GM19025 (cell line): Measurements from ENCODE around the gene SLC34A1.
A peak's percentile ranks its signal among the peaks of the same experiment; 100 is the strongest.

Source experiments
- ATAC-seq: cut with Tn5 transposase; IDR thresholded peaks from one replicate; pipeline ENCODE4 v1.9.1; 2021; ENCODE audit warnings: mild to moderate bottlenecking, low read depth, moderate library complexity; ENCODE audit not compliant: unreplicated experiment

Gene SLC34A1

DNA sequence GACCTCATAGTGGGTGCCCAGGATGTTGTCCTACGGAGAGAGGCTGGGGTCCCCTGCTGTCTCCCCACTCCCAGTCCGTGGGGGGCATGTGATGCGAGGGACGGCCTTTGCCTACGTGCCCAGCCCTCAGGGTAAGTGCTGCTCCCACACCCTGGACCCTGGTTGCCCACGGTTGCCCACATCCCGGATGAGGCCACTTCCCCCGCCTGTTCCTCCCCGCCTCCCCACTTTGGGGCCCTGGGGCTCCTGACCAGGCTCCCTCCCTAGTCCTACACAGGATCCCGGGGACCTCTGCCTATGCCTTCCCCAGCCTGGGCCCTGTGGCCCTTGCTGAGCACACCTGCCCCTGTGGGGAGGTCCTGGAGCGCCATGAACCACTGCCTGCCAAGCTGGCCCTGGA is 1.5 kb downstream of the SLC34A1 start:
- no peak for ATAC-seq

DNA sequence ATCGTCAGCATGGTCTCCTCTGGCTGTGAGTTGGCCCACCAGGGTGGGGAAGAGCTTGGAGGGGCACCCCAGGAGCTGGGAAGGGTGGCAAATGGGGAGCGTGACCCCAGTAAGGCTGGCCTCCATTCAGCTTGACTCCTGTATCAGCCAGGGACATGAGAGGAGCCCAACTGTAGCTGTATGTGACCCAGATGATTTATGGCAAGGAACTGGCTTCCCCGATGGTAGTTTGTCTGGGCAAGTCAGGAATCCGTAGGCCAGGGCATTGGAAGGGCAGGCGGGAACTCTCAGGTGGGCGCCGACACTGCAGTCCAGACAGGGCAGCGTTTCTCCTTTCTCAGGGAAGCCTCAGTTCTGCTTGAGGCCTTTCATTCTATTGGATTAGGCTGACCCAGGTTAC is 2.3 kb downstream of the SLC34A1 start:
- ATAC-seq, result no peak

DNA sequence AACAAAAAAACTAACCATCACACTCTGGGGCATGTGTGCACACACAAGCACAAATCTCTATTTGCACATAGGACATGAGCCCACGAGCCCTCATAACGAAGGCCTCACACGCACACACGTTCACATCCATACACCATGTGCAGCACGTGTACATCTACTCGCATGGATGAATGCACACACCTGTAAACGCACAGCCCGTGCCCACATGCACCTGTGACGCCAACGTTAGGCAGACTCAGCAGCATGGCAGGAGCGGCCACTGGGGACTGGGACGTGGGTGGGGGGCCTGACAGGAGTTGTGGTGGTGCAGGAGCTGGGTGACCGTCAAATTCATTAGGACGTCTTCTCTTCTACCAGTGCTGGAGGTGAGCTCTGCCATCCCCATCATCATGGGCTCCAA is 3.2 kb downstream of the SLC34A1 start:
- no peak for ATAC-seq

DNA sequence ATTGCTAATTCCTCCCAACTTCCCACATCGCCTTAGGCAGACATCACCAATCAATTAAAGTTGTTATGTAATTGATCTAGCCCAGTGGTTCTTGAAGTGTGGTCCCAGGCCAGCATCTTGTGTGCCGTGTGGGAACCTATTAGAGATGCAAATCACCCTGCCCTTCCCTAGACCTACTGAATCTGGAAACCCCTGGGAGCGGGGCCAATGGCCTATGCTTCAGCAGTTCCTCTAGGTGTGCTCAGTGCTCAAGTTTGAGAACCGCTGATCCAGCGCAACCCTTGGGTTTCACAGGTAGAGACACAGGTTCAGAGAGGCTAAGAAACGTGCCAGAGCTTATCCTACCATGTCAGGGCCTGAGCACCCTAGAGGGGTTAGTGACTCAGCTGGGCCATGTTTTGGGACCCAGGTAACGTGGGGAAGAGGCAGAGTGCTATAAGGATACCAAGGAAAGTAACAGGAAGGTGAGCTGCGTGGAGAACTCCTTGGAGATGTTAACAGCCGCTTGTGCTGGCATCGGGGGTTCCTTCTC is 4.4 kb downstream of the SLC34A1 start:
- no peak for ATAC-seq

DNA sequence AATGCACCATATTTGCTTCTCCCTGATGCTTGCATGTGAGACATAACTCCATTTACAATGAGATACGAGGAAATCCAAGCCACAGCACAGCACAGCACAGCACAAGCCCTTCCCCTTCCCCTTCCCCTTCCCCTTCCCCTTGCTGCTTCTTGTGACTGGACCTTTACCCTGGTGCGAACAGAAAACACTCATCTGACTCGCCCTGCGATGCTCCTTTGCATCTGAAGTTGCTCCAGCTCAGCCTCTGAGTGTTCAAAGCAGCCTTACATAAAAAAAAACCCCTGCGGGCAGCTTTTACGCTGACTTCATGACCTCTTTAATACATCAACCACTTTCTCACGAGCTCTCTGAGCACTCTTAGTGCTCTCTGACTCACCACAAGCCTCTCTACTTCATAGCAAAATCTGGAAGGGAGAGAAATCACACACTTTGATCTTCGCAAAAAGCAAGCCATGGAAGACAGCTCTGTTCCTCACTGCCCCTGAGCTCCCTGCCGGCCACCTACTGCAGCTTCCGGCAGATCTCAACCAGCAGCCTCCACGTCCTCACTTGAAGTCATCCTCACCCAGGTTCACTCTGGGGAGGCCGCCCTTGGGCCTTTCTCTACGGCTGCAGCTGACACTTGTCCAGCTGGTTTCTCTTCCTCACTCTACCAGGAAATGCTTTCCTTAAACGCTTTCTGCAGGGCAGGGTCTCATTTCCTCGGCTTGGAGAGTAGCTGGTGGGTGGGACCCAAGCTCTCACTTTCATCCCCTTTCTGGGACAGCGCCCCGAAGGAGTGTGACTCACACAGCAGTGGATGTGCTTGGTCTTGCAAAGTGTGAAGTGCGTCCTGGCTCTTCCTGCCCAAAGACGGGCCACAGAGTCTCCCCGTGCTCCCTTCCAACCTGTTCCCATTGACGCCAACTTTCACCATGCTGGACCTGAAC is 5.3 kb downstream of the SLC34A1 start:
- peak; percentile 56 for ATAC-seq

DNA sequence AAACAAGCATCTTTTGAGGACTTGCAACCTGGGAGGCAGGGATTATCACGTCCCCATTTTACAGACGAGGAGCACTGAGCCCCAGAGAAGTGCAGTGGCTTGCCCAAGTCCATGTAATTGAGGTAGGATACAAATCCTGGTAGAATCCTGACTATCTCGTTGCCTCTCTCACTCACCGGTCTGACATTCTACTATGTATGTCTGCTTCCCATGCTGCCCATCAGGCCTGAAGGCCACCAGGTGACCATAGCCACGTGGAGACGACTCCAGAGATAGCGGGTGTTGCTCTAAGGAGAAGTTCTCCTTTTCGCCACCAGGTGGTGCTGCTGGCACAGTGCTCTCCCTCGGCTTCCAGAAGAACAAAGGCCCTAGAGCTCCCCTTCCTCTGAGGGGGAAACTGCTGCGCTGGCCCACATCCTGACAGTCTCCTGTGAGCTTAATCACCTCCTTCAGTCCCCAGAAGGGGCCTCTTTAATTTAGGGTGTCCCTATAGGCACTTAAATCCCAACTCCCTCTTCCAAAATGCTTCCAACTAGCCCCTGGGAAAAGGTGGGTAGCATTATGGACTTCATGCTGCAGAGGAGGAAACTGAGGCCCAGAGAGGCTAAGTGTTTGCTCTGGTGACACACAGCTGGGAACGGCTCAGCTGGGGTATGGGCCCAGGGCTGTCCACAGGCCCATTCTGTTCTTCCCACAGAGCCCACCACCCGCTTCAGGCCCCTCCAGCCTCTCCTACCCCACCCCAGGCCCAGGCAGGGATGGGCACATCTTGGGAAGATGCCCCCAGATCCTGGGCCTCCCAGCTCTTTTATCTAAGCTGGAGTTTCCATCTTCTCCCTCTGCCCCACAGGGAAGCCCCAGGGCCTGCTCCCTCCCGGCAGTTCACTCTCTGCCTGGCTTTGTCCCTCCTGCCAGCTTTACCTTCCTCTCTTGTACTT is 6.4 kb downstream of the SLC34A1 start:
- no peak for ATAC-seq

DNA sequence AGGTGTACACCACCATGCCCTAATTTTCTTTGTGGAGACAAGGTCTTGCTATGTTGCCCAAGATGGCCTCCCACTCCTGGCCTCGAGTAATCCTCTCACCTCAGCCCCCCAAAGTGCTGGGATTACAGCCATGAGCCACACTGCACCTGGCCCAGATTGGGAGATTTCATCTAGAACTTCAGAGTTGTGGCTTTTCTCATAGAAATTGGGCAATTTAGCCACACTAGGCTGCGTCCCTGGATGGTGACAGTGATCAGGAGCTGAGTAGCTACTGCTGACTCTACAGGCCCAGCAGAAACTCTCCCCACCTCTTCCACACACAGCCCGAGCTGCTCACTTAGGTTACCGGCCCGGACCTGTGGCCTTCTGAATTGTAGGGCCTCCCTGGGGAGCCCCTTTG is 8.5 kb downstream of the SLC34A1 start:
- ATAC-seq, result no peak

DNA sequence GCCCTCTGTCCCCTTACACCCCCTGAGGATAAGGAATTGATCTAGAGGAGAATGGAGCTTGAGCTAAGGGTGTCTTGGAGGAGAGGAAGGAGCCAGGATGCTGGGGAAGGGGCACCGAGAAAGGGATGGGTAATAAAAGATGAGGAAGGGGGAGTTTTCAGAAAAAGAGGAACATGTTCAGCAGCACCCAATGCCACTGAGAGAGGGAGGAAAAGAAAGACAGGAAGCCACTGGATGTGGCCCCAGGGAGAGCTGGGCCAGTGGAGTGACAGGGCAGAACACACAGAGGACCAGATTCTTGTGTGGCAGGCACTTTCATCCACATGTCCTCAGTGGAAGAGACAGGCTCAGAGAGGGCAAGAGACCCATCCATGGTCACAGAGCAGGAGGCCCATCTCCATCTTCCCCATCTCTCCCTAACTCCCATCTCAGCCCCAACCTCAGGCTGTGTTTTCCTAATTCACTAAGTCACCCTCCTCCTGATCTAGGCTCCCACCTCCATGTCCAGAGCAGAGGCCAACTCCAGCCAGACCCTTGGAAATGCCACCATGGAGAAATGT is 9.1 kb downstream of the SLC34A1 start:
- ATAC-seq, result no peak

DNA sequence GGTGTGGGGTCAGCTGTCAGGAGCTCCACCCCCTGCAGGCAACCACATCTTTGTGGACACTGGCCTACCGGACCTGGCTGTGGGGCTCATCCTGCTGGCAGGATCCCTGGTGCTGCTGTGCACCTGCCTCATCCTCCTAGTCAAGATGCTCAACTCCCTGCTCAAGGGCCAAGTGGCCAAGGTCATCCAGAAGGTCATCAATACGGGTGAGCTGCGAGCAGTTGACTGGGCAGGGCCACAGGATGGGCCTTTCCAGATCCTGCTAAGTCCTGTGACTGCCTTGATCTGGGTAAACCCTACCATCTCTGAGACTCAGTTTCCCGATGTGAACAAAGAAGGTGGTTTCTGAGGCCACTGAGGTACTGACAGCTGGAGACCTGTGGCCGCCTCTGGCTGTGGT is 9.8 kb downstream of the SLC34A1 start:
- ATAC-seq, result no peak

DNA sequence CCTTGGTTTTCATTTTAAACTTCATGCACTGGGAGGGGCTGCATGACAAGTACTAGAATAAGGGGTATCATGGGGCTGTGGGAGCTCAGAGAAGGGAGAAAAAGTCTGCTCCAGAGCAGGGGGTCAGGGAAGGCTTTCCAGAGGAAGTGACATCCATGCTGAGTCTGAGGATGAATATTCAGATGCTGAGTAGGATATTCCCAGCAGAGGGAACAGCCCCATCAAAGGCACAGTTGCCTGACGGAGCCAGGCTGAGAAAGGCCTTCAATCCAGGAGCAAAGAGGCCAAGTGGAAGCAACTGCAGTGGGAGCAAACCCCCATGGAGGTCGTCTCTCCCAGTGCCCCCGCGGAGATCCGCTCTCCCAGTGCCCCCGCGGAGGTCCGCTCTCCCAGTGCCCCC is 11.8 kb downstream of the SLC34A1 start:
- no peak for ATAC-seq

DNA sequence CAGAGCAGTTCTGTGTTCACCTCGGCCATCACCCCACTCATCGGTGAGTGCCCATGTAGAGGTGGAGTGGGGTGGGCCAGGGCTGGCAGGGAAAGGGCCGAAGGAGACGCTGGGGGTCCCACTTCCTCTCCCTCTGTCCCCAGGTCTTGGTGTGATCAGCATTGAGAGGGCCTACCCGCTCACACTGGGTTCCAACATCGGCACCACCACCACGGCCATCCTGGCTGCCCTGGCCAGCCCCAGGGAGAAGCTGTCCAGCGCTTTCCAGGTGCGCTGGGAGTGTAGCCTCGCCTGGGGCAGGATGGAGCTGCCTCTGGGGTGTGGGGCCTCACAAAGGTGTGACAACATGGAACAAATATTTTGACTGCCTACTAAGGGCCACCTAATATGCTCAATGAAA is 12.6 kb downstream of the SLC34A1 start:
- no peak for ATAC-seq

DNA sequence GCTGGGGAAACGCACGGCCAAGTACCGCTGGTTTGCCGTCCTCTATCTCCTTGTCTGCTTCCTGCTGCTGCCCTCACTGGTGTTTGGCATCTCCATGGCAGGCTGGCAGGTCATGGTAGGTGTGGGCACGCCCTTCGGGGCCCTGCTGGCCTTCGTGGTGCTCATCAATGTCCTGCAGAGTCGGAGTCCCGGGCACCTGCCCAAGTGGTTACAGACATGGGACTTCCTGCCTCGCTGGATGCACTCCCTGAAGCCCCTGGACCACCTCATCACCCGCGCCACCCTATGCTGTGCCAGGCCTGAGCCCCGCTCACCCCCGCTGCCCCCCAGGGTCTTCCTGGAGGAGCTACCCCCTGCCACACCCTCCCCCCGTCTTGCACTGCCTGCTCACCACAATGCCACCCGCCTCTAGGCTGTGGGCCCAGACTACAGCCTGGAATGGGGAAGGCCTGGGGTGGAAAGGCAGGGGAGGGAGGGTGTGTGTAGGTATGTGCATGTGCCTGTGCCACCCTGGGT is 13.7 kb downstream of the SLC34A1 start:
- ATAC-seq, result no peak

DNA sequence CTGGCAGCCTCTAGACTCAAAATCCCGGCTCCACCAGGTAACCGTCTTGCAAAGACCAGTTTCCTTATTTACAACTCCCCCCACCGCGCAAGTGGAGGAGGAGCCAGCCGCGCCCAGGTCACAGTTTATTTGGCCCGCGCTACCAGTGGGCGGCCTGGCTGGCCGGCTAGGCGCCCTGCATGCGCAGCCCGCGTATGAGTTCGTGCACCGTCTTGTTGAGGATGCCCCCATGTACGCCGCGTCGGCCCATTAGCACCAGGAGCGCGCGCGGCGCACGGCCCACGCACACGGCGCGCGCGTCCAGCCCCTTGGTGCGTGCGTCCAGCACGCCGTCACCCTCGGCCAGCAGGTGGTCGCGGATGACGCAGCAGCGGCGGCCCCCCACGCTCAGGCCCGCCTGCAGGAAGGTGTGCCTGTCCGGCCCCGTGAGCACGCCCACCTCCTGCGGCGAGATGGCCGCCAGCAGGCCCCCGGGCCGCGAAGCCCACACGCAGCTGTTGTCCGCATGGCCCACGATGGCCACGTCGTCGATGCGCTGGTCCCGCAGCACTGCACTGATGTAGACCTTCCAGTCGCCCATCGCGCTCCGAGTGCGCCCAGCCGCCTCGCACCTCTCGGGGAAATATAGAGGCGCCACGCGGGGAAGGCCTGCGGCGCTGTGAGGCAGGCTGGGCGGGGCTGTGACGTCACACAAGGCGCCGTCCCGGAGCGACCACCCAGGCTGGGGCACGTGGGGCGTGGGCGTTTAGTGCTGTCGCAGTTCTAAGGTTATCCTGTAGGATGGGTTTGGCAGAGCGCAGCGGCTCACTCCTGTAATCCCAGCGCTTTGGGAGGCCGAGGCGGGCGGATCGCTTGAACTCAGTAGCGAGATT is 16.0 kb downstream of the SLC34A1 start, which contains the start of gene PFN3:
Gene PFN3, minus strand, starts transcription at position 665 of the 872 bp plus-strand sequence. Its CDS starts 85 bp downstream, at position 580.
- no peak for ATAC-seq

DNA sequence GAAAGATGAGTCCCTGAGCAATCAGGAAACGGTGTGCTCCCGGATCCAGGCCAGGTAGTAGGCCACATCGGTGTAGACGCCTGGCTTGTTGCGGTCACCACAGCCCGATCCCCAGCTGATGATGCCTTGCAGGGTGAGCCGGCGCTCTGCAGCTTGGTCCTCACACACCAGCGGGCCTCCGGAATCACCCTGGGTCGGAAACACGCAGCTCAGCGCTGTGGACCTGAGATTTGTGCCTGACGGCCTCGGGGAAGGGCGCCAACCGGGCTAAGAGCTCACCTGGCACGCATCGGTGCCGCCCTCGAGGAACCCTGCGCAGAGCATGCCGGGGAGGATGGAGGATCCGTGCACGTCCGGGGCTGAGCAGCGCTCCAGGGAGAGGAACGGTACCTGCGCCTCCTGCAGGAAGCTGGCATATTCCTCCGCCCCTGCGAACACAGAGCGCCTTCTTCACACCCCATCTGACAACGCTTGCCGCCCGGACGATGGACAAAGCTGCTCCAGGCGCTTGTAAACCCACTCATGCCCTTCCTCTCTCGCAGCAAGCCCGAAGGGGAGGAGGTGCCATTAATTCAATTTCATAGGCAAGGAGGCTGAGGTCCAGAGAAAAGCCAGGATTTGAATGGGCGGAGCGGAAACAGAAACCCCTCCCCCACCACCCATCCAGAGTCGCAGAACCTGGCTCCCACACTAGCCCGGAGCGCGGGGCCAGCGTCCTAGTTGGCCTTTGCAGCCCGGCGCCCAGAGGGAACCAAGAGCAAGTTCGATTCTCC is 18.2 kb downstream of the SLC34A1 start:
- ATAC-seq, result no peak

DNA sequence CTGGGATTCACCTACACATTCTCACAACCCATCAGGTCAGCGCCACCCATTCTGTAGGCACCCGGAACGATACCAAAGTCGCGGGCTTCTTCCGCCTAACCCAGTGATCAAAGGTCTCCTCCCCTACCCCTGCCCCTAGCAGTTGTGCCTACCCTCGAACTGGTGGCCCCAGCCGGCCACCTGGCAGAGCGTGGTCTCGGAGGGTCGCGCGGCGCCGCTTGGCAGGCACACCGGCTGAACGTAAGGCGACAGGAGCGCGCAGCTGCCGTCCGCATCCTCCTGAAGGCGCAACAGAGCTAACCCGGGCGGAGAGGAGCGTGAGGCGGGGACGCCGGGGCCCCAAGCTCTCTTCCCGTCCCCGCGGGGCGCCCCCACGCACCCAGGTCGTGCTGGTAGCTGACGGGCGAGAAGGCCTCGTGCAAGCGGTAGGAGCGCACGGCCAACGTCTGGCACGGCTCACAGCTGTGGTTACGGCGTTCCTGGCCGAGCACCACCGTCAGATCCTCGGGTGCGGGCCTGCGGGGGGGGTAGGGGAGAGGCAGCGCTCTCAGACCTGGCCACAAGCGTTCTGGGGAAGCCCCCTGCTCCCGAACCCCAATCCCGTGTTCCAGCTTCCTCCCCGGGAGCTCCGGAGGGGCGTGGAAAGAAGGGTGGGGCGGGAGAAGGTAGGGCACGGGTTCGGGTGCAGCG is 19.0 kb downstream of the SLC34A1 start:
- peak; percentile 14 for ATAC-seq

DNA sequence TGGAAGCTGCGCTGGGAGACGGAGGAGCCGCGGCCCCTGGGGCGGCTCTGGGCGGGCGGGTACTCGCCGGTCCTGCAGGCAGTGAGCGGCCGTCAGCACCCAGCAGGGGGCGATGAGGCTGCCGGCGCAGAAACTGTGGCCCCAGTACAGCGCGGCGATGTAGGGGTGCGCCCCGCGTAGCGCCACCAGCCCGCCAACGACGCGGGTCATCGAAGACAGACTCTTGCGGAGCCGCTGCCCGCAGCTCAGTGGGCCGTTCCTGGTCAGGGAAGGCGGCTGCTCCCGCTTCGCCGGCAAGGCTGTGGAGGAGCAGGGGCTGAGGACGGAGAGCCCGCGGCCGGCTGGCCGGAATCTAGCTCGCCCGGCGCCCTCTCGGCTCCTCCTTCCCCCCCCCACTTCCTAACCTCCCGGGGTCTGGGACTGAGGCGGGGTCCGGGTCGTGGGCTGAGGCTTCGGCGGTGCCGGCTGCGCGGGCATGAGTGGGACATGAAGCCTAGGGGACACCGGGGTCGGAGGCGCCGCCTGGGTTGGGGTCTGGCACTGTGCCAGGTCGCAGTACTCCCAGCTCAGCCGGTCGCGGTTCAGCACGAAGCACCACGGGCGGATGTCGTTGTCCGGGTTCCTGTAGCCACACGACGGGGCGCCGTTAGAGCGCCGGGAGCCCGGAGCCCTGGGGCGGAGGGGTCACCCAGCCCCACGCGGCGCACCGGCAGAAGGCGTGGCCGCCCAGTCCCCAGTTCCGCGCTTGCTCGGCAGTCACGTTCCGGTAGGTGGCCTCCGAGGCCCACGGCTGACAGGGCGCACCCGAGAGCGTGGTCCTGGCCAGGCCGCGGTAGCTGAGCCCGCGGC is 19.8 kb downstream of the SLC34A1 start:
- ATAC-seq, result peak; percentile 71

DNA sequence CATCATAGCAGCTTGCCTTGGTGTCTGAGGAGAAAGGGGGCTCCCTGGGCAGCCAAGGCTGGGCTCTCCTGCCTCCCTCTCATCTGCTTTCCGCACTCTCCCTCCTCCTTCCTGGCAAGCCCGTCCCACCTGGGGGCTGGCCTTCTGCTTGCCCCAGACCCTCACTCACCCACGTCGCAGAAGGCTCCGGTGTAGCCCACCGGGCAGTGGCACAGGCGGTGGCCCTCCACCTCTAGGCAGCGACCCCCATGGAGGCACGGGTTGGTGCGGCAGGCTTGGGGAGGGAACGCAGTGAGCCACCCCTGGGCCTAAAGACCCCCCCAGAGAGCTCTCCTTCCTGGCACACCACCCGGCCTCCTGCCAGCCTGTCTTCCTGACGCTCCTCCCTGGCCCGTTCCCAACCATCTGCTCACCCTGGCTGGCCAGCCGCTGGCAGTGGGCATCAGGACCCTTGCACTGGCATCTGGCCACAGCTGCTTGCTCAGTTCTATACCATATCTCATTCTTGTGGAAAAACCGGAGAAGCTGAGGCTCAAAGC is 20.5 kb downstream of the SLC34A1 start:
- ATAC-seq, result no peak
